Posterior vena cava (tissue), 2 donors: Measurements from ENCODE around the gene VPS18. TPM values are rescaled to one million over a fixed set of nuclear protein-coding genes. Genes with fewer than 3 reads are reported as not detected.
A peak's percentile ranks its signal among the peaks of the same experiment; 100 is the strongest.

Experiments
- DNase-seq: peaks from one replicate; pipeline ENCODE4 v3.0.0-alpha.2; 2020; ENCODE audit warnings: low spot score
- intact Hi-C, 2 donors: fragments of 100-400 bp; cut with DNase I; formaldehyde crosslinking; loops; one replicate each; pipeline versions ENCODE4 v1.14.1 to v1.14.2; 2022 to 2023
- total RNA-seq, 2 donors: library from RNA; stranded (reverse); fragmentation: NEBNext Ultra II Directional; extraction: Animal tissue kit (Norgen Biotek cat#: 25700); gene quantifications; one replicate each; pipeline ENCODE4 v1.2.1, GENCODE V29; 2021
- donor health status: DM: yes; HTN: yes; CAD: no.
- donor health status: DM: yes; HTN: yes; CAD: no.

VPS18 gene
- total RNA-seq, 2 donors from 2014 or later: 21.9 to 23.3 TPM

DNA sequence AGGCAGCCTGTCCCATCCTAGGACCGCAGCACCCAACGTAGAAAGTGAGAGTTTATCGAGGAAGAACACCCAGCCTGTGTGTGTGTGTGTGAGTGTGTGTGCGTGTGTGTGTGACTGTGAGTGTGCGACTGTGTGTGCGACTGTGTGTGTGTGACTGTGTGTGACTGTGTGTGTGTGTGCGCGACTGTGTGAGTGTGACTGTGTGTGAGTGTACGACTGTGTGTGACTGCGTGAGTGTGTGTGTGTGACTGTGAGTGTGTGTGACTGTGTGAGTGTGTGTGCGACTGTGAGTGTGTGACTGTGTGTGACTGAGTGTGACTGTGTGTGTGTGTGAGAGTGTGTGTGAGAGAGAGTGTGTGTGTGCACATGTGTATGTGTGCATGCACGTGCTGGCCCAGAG lies 19.8 kb downstream of the VPS18 start:
- no peak for DNase-seq
- intact Hi-C loops: no loop called here

DNA sequence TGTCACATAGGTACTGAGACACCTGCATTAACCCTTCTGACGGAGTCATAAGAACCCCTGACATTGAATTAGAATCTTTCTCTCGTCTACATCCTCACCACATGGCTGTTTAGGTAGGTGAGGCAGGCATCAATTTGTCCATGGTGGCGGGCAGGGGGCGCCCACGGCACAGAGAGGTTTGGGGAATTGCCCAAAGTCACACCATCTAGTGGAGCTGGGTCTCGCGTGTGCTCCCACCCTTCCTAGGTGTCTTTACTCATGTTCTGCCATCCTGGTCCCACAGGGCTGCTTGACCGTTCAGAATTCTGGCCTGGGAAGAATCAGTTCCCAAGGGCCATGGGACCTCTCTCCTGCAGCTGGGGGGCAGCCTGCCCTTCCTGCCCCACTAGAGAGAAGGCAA lies 20.2 kb downstream of the VPS18 start:
- intact Hi-C loops: no loop called here
- DNase-seq: no peak

DNA sequence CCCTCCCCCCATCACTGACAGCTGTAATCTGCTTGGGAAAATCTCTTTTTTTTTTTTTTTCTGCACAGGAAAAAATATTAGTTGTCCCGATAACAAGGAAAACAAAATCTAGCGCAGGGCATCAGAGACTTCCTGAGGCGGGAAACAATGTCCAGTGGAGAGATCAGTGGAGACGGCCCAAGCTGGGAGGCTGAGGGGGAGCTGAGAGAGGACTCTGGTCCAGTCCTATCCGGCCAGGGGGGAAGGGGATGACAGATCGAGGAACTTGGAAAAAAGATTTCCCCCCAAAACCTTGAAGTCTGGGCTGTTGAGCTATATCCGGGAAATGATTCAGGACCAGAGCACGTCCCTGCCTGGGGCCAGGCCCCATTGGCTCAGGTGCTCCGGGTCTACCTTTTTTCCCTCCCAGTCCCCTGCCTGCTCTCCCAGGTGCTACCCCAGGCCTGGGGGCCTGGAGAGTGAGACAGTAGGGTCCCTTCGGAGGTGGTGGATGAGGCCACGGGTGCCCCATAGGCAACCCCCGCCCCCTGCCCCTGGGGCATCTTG lies 20.9 kb downstream of the VPS18 start:
- no peak for DNase-seq
- intact Hi-C loops: no loop called here

DNA sequence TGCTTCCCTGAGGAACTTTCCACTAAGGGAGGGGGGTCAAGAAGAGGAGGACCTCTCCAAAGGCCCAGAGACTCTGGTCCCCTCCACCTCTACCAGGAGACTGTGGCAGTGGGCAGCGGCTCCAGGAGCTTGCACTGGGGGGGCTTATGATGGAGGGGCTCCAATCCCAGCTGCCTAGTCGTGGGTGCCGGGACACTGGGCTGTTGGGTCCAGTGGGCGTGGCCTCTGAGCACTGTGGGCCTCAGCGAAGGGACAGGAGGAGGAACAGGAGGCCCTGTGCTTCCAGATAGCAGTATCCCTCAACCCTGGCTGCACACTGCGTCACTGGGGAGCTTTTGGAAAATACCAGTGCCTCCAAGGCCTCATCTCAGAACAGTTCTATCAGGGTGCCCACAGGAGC lies 21.4 kb downstream of the VPS18 start:
- DNase-seq: no peak
- intact Hi-C loops: no loop called here

DNA sequence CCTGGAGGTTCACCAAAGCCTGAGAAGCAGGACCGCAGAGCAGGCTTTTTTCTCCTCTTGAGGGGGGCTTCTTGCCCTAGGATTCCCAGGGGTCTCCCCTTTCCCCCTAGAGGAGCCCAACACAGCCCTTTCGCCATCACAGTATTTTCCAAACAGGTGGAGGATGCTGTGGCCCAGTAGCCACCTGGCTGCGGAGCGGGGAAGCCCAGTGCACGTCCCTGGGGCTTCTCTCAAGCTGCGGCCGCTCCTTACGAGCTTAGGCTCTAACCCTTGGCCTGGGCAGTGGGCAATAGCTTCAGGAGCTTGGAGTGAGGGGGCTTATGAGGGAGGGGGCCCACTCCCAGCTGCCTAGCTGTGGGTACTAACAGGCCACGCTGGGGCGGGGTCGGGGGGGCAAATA lies 23.3 kb downstream of the VPS18 start:
- intact Hi-C loops: no loop called here
- DNase-seq: no peak

DNA sequence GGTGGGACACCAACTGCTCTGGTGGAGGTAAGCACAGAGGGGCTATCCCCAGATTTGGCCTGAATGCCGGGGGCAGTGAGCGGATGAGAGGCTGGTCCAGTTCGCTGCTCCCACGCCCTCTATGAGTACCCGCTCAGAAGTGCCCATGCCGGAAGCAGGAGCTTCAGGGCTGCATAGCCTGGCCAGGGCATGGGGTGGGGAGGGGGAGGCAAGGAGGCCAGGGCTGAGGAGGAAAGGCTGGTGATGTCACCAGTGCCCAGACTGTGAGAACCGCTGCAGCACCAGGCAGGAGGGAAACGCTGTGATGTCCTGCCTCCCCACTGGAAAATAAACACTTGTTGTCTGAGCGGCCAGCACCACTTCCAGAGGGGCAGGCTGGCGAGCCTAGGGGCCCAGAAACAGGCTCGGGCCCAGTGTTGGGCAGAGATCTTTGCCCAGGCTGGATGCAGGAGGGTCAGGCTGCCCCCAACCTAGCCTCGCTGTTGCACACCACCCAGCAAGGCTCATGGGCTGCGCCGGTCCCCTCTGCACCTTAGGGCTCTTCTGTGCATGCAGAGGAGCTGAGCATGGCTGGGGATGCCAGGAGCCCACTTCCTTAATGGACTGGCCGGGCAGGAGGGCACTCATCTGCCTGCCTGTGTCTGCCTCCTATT lies 24.0 kb downstream of the VPS18 start:
- intact Hi-C loops: no loop called here
- no peak for DNase-seq

DNA sequence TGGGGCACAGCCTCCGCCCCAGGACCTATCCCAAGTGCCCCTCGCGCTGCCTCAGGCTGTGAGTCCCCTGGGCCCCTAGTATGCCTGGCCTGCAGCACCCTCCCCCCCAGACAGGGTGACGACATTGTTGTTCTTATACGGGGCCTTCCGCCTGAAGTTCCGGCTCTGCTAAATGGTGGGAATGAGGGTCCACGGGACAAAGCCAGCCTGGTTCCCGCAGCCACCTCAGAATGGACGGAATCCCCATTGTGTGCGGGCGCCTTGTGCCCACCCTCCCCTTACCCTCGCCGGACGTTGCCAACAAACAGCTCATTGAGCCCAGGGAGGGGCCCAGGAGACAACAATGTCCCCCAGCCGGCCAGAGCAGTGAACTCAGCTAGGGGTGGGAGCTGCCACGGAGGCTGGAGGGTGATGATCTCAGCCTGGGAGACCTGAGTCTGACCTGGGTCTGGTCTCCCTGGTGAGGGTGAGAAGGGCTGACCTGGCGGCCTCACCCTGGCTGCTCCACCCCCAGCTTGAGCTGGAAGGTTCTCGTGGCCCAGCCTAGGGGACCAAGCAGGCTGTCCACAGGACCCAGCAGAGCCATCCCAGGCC lies 24.6 kb downstream of the VPS18 start:
- DNase-seq: no peak
- intact Hi-C loops: no loop called here

DNA sequence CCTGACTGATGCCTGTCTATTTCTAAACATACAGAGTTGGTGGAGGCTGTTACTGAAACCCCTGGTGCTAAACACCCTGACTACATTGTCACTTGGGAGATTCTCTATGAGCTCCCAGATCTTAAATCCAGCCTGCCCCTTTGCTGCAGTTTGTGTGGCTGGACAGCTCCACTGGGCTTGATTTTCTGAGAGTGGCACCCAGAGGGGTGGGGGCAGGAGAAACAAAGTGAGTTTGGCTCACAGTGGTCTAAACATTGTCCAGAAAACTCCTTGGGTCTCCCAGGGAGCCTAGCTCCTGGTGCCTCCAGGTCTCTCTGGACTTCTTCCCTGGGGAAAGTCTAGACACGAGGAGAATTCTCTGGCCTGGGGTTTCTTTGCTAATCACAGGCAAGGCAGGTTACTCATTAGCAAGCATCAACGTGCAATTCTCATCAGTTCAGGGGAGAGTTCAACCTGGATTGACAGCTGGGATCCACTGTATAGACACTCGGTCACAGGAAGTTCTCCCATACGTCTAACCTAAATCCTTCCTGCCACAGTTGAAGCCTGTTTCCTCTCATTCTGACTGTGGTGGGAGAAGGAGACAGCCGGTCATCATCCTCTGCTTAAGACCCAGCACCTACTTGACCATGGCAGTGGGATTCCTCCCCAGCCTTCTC lies 27.8 kb downstream of the VPS18 start:
- intact Hi-C loops: no loop called here
- DNase-seq: no peak

DNA sequence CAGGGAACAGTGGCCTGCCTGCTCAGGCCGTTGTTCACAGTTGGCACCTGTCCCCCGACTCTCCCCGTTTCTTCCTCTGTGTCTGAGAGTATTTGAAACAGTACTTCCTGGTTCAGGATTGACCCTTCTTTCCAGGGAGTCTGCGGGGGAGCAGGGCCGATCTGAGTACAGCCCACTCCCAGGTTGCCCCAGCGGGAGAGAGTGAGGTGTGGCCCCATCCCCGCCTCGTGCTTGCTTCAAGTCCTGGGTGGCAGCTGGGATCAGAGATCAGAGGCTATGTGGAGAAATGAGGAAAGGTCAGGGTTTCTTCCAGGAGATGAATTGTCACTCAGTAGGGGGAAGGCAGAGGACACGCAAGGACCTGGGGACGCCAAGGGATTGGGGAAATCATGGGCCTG lies 28.4 kb downstream of the VPS18 start:
- no peak for DNase-seq
- intact Hi-C loops: no loop called here

DNA sequence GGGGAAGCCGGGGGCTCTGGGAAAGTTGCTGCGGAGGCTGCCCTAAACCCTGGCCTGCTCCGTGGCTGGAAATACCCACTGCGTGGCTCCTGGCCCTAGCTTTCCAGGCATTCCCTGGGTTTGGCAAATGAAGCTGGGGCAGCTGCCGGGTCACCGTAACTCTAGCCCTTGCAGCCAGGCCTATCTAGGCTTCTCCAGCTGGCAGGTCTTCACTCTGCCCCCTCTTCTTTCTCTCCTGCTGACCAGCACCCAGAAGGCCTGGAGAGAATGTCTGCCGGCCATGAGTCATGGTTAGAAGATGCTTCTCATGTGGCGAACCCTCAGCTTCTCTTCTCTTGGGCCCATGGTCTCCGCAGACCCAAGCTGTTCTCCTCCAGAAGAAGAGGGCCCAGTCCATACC lies 29.3 kb downstream of the VPS18 start:
- intact Hi-C loops: no loop called here
- no peak for DNase-seq

DNA sequence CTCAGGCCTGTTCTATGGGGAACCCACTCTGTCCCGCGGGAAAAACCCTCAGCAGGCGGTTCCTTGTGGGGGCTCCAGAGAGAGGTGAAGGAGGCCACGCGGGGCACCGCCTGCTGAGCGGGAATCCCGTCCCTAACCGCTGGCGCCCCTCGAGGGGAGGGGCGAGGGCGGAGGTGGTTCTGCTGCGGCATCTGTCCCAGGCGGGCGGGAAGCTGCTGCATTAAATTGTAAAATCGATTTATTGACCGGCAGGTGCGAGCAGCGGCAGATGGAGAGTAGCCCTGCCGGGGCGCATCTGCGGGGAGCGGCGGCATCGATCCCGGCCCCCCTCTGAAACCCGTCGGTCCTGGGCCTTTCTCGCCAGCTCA lies 31.2 kb downstream of the VPS18 start:
- DNase-seq: no peak
- intact Hi-C loops: no loop called here

DNA sequence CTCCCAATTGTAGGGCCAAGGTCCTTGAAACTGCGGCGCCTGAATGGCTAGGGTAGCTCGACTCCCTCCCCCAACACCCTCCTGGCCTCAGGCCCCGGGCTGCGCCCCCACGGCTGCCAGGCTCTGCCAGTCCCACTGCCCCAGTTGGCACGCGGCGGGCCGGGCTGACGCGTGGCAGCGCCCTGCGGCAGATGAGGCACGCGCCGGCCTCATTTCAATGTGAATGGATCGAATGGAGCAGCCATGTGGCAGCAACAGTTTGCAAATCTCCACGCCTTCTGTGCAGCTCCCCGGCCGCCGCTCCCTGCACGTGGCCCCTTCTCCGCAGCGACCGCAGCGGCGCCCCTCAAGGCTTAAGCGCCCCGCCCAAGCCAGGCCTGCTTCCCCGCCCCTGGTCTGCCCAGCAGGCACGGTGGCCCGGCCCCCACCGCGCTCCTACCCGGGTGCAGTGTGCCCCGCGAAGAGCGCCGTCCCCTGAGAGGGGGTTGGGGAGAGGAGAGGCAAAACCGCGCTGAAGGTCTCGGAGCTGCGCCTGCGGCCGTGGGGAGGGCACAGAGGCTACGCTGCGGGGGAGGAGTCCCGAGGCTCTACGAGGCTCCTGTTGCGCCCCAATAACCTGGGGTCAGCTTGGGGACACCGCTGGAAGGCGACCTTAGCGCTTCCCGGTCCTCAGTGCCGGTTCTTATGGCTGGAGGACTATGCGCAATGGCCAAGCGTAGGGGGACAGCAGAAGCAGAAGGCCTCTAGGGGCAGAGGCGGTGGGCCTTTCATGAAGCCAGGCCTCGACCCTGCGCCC lies 31.8 kb downstream of the VPS18 start:
- intact Hi-C loops: no loop called here
- peak; percentile 79 for DNase-seq

DNA sequence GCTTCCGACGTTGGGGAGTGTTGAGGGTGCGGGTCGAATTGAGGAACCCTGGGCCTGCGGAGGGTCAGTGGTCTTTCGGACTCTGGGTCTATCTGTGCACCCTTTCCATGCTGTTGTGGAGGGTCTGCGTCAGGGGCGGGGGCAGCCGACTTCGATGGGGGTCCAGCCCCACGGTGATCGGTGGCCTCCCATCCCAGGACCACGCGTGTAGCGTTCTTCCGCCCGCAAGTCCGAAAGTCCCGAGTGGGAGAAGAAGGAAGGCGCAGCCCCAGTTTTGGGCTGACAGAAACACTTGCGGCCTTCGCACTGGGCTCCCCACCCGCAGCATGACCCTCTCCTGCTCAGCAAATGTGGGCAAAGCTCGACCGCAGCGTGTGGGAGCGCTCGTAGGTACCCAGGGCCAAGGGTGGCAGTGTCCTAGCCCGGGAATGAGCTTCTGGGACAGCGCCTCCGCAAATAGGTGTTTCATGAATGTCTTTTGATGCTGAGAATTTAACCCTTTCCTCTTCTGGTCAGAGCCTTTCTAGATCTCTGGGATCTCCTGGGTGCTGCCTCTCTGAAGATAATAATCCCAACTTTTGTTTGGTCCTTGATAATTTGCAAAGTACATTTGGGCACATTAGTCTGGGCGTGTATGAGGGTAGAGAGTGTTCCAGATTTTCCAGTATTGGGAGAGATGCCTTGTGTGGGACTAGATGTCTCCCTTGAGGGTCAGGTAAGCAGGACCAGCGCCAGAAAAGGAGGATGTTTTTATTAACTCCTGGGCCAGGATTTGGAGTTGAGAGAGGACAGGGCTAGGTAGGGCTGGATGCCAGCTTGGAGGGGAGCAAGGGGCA lies 32.6 kb downstream of the VPS18 start:
- intact Hi-C loops: no loop called here
- DNase-seq: no peak

DNA sequence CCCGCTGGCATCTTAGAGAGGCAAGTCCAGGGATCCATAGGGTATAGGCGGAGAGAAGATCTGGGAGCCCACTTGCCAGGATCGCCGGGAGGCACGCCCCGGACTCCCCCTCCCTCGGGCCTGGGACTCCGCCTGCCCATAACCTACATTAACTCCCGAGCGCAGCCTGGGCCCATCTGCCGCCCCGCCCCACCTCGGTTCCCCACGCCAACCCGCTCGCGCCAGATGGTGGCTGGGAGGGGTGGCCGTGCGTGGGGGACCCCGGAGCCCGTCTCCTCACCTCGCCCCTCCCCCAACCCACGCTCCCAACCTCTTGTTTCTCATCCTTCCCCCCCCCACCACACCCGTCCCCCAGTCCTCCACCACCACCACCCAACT lies 33.2 kb downstream of the VPS18 start:
- intact Hi-C loops: no loop called here
- no peak for DNase-seq

DNA sequence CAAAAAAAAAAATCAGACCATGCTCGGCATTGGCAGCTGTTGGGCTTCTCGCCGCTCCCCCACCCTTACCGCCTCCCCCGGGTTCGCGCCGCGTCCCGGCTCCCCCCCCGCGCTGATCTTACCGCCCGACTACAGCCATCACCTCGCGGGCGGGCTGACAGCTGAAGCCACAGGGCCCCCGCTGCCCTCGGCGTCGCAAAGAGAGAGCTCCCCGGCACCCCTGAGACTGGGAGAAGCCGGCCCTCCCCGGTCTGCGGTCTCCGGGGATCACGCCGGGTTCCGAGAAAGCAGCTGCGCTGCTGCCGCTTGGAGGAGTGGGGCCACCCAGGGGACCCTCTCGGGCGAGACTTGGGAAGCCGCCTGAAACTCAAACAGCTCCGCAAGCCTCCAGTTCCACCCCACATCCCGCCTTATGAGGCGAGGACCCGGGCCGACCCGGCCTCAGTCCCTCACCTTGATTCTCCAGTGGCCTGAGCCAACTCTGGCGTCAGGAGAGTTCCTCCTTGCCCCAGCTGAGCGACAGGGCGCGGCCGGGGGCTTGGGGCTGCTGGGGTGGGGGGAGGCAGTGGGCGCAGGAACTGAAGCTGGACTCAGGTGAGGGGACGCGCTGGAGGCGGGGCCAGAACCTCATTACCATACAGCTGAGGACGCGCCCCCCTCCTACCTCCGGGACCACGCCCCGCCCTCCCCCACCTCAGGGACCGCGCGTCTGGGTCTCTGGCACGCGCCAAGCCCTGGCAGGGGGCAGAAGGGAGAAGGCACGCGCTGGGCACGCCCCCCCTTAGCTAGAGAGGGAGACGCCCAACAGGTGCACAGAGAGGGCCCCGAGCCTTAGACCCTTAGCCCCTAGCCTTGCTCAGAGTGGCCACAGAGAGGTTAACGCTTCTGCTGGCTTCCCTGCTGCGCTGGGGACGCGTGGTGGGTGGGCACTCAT lies 33.9 kb downstream of the VPS18 start:
- intact Hi-C loops: no loop called here
- DNase-seq: no peak

DNA sequence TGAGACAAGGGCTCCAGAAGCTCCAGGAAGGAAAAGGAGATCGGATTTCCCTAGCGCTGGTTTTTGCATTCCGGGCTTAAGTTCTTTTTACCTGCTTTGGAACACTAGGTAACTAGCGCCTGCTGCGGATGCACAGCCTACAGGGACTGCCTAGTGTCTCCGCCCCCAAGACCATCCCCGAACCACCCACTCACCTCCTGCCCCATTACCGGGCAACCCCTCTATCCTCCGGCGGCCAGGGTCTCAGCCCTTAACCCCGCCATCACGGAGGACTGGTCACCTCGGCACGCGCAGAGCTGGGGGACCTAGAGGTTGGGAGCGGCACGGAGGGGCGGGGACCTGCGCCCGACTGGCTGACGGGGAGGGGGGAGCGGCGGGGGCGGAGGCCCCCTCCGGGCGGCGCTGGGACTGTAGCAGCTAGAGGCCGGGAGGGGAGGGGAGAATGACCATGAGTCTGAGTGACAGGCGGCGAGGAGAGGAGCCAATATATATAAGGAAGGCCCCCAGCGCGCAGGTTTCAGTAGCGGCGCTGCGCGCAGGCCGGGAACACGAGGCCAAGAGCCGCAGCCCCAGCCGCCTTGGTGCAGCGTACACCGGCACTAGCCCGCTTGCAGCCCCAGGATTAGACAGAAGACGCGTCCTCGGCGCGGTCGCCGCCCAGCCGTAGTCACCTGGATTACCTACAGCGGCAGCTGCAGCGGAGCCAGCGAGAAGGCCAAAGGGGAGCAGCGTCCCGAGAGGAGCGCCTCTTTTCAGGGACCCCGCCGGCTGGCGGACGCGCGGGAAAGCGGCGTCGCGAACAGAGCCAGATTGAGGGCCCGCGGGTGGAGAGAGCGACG lies 34.8 kb downstream of the VPS18 start, which contains the start of gene DLL4:
DLL4 (plus strand) TSS at position 520 of the 839 bp plus-strand sequence. CDS start 329 bp downstream, outside the sequence.
- DNase-seq: peak; percentile 87
- intact Hi-C loops: no loop called here
